ENCODE results near the gene MICU1. TPM values are rescaled to one million over a fixed set of nuclear protein-coding genes. Genes with fewer than 3 reads are reported as not detected.
A peak's percentile ranks its signal among the peaks of the same experiment; 100 is the strongest.

MICU1 gene
- polyA plus RNA-seq, 1 donor (not counting 4 experiments of a cell fraction or from before 2014, with no cell fraction given) = 19.4 TPM

- DNase-seq (ENCODE audit: low read depth, low spot score) (no peak), FAIRE-seq (no peak)
- peaks cover 11% of the 10 kb centered on the region for H3K4me1 ChIP-seq (ENCODE audit: control insufficient read depth, extremely low read depth, insufficient read depth, low read length)
- peaks cover 42% of the 10 kb centered on the region for H3K79me2 ChIP-seq (ENCODE audit: control insufficient read depth, insufficient read depth, low read length)
- H4K20me1 ChIP-seq (ENCODE audit: control insufficient read depth, extremely low read depth, insufficient read depth, low read length) = no peaks in the 10 kb centered on the region
- TF ChIP-seq EZH2 (IDR thresholded peaks at IDR 0.05; ENCODE audit: low read length) = no peak
- TF ChIP-seq CTCF (optimal IDR thresholded peaks at IDR 0.05 in 1 of 3, IDR thresholded peaks at IDR 0.05 in 1 of 3, conservative IDR thresholded peaks at IDR 0.05 in 1 of 3; ENCODE audit: extremely low read depth in 1 of 3, insufficient read depth in 2 of 3, low read length in 3 of 3) = no peak
- H3K9me3 ChIP-seq (ENCODE audit: control insufficient read depth, low read depth, low read length) = no peaks in the 10 kb centered on the region
- H3K4me2 ChIP-seq (ENCODE audit: control insufficient read depth, extremely low read depth, insufficient read depth, low read depth, low read length) = peak overlapping the region; percentile 96
- H3K4me3 ChIP-seq (ENCODE audit: control insufficient read depth in 2 of 3, extremely low read depth in 1 of 3, insufficient read depth in 2 of 3, low read depth in 1 of 3, low read length in 3 of 3) = peak overlapping the region; percentile 52 to 92 (median 90)
- H3K36me3 ChIP-seq (ENCODE audit: control insufficient read depth in 2 of 2, extremely low read depth in 1 of 2, insufficient read depth in 2 of 2, low read length in 2 of 2) = peaks cover 7 to 13% of the 10 kb centered on the region in 2 experiments
- H2AFZ ChIP-seq (ENCODE audit: control insufficient read depth, low read length) = peak overlapping the region; percentile 57
- H3K9me1 ChIP-seq (ENCODE audit: control insufficient read depth, extremely low read depth, insufficient read depth, low read length) = no peaks in the 10 kb centered on the region
- H3K9ac ChIP-seq (ENCODE audit: control insufficient read depth, extremely low read depth, insufficient read depth, low read length) = peak overlapping the region; percentile 99
- H3K27ac ChIP-seq (ENCODE audit: control insufficient read depth, insufficient read depth, low read length) = peak overlapping the region; percentile 98
- H3K27me3 ChIP-seq (ENCODE audit: control insufficient read depth, extremely low read depth, insufficient read depth, low read length) = no peaks in the 10 kb centered on the region
- dilution Hi-C loops (cut with MboI; ENCODE audit: extremely low pct_ligation_motif_present, low sequenced_read_pairs) = no loop called here
These were observed 272.6 kb downstream of the MICU1 start for GRCh38 chr10:72353028-72353964.

GRCh38 chr10:72351479-72351878, 274.4 kb downstream of the MICU1 start:
- H3K79me2 ChIP-seq (ENCODE audit: control insufficient read depth, insufficient read depth, low read length) = peaks cover 47% of the 10 kb centered on the region
- dilution Hi-C loops (cut with MboI; ENCODE audit: extremely low pct_ligation_motif_present, low sequenced_read_pairs) = no loop called here
- H3K27me3 ChIP-seq (ENCODE audit: control insufficient read depth, extremely low read depth, insufficient read depth, low read length) = no peaks in the 10 kb centered on the region
- no peak overlapping the region for H3K4me2 ChIP-seq (ENCODE audit: control insufficient read depth, extremely low read depth, insufficient read depth, low read depth, low read length)
- no peak overlapping the region for H2AFZ ChIP-seq (ENCODE audit: control insufficient read depth, low read length)
- H3K4me3 ChIP-seq (ENCODE audit: control insufficient read depth in 2 of 3, extremely low read depth in 1 of 3, insufficient read depth in 2 of 3, low read depth in 1 of 3, low read length in 3 of 3) = no peak overlapping the region
- no peak for FAIRE-seq
- no peaks in the 10 kb centered on the region for H4K20me1 ChIP-seq (ENCODE audit: control insufficient read depth, extremely low read depth, insufficient read depth, low read length)
- no peaks in the 10 kb centered on the region for H3K9me1 ChIP-seq (ENCODE audit: control insufficient read depth, extremely low read depth, insufficient read depth, low read length)
- DNase-seq (ENCODE audit: low read depth, low spot score) = no peak
- no peaks in the 10 kb centered on the region for H3K9me3 ChIP-seq (ENCODE audit: control insufficient read depth, low read depth, low read length)
- H3K36me3 ChIP-seq (ENCODE audit: control insufficient read depth in 2 of 2, extremely low read depth in 1 of 2, insufficient read depth in 2 of 2, low read length in 2 of 2) = peaks cover 7 to 21% of the 10 kb centered on the region in 2 experiments
- TF ChIP-seq CTCF (optimal IDR thresholded peaks at IDR 0.05 in 1 of 3, IDR thresholded peaks at IDR 0.05 in 1 of 3, conservative IDR thresholded peaks at IDR 0.05 in 1 of 3; ENCODE audit: extremely low read depth in 1 of 3, insufficient read depth in 2 of 3, low read length in 3 of 3) (no peak), EZH2 (IDR thresholded peaks at IDR 0.05; ENCODE audit: low read length) (no peak)
- no peak overlapping the region for H3K9ac ChIP-seq (ENCODE audit: control insufficient read depth, extremely low read depth, insufficient read depth, low read length)
- H3K4me1 ChIP-seq (ENCODE audit: control insufficient read depth, extremely low read depth, insufficient read depth, low read length) = peaks cover 11% of the 10 kb centered on the region
- H3K27ac ChIP-seq (ENCODE audit: control insufficient read depth, insufficient read depth, low read length) = no peak overlapping the region

Measured in keratinocyte (primary cell).